ENCODE results near the gene TAF11L13. TPM values are rescaled to one million over a fixed set of nuclear protein-coding genes. Genes with fewer than 3 reads are reported as not detected.
"Not testable (repeated sequence)": the region's sequence is repeated elsewhere in the genome, so short reads cannot be mapped to it uniquely, and the experiment has no call there.

TAF11L13 gene
- total RNA-seq, result not detected in 2 replicates

DNA sequence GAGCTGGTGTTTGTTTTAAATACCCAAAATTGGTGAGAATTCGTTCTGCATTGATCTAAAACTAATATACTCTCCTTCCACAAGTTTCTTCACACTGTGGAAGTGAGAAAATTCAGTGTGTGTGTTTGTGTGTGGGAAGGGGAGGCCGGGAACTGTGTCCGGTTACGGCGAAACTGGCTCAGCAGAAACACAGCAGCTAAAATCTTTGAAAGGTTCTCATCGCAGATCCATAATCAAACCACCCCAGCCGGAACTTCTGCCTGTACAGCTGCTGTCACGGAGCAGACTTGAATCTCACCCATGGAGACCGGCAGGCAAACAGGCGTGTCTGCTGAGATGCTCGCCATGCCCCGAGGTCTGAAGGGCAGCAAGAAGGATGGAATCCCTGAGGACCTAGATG lies at the start of gene TAF11L13:
Gene TAF11L13, plus strand, starts transcription at position 301 of the 400 bp plus-strand sequence.
- DNase-seq (ENCODE audit: low read depth in 2 of 2), result not testable (repeated sequence)

GRCh38 chr5:17585658-17586057 lies 46.2 kb upstream of the TAF11L13 start, which contains the start of gene TAF11L7:
Gene TAF11L7, minus strand, starts transcription at chr5:17585758.
- not testable (repeated sequence) for DNase-seq (ENCODE audit: low read depth in 2 of 2)

- not testable (repeated sequence) for DNase-seq (ENCODE audit: low read depth in 2 of 2)
Measured at GRCh38 chr5:17590860-17591259, 41.0 kb upstream of the TAF11L13 start, which contains the start of gene TAF11L8. Gene TAF11L8, minus strand, starts transcription at chr5:17590960.

DNA sequence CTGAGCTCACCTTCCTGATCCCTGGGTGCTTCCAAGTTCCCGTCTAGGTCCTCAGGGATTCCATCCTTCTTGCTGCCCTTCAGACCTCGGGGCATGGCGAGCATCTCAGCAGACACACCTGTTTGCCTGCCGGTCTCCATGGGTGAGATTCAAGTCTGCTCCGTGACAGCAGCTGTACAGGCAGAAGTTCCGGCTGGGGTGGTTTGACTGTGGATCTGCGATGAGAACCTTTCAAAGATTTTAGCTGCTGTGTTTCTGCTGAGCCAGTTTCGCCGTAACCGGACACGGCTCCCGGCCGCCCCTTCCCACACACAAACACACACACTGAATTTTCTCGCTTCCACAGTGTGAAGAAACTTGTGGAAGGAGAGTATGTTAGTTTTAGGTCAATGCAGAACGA lies 37.6 kb upstream of the TAF11L13 start, which contains the start of gene TAF11L9:
Gene TAF11L9, minus strand, starts transcription at position 140 of the 400 bp plus-strand sequence.
- not testable (repeated sequence) for DNase-seq (ENCODE audit: low read depth in 2 of 2)

DNA sequence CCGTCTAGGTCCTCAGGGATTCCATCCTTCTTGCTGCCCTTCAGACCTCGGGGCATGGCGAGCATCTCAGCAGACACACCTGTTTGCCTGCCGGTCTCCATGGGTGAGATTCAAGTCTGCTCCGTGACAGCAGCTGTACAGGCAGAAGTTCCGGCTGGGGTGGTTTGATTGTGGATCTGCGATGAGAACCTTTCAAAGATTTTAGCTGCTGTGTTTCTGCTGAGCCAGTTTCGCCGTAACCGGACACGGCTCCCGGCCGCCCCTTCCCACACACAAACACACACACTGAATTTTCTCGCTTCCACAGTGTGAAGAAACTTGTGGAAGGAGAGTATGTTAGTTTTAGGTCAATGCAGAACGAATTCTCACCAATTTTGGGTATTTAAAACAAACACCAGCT lies 34.2 kb upstream of the TAF11L13 start, which contains the start of gene TAF11L10:
Gene TAF11L10, minus strand, starts transcription at position 101 of the 400 bp plus-strand sequence.
- not testable (repeated sequence) for DNase-seq (ENCODE audit: low read depth in 2 of 2)

DNA sequence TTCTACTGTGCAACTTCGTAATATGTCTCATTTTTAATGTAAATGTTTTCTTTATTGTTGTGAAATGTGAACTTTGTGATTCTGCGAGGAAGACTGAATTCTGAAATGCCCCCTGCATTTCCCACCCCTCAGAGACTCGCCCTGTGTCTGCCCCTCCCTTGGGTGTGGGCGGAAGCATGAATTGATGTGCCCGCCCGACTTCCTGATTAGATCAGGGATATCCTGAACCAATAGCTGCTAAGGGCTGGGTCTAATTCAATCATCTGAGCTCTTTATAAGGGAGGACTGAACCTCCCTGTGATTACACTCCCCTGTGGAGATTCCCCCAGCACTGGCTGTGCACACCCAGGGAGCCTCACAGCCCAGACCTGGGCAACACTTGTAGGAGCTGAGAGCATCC lies 28.0 kb upstream of the TAF11L13 start, which contains the start of gene TAF11L11:
Gene TAF11L11, plus strand, starts transcription at position 304 of the 400 bp plus-strand sequence.
- DNase-seq (ENCODE audit: low read depth in 2 of 2), result not testable (repeated sequence)

- no peak for DNase-seq (ENCODE audit: low read depth in 2 of 2)
Measured at GRCh38 chr5:17604951-17605350, 26.9 kb upstream of the TAF11L13 start.

- not testable (repeated sequence) for DNase-seq (ENCODE audit: low read depth in 2 of 2)
Measured at GRCh38 chr5:17607461-17607860, 24.4 kb upstream of the TAF11L13 start.

GRCh38 chr5:17610092-17610491 lies 21.8 kb upstream of the TAF11L13 start, which contains the start of gene TAF11L12:
Gene TAF11L12, plus strand, starts transcription at chr5:17610392.
- not testable (repeated sequence) for DNase-seq (ENCODE audit: low read depth in 2 of 2)

GRCh38 chr5:17614872-17615605 lies 16.8 kb upstream of the TAF11L13 start:
- DNase-seq (ENCODE audit: low read depth in 2 of 2), result no peak

- DNase-seq (ENCODE audit: low read depth in 2 of 2), result no peak
Measured at GRCh38 chr5:17619354-17619753, 12.5 kb upstream of the TAF11L13 start.

DNA sequence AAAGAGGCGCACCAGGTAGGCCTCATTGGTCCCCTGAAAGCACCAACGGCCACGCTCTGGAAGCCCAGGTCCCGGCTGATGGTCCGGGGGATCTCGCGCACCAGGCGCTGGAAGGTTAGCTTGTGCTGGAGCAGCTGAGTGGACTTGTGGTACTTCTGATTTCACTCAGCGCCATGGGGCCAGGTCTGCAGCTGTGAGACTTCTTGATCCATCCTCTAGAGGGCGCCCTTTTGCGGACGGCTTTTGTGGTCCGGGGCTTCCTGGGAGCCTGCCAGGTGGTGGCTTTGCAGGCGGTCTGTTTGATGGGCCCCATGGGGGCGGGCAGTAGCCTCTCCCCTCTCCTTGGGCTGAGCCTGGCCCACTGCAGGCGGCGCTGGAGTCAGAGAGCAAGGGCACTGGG lies 11.3 kb upstream of the TAF11L13 start:
- DNase-seq (ENCODE audit: low read depth in 2 of 2), result no peak

GRCh38 chr5:17625686-17626085 lies 6.2 kb upstream of the TAF11L13 start:
- no peak for DNase-seq (ENCODE audit: low read depth in 2 of 2)

DNA sequence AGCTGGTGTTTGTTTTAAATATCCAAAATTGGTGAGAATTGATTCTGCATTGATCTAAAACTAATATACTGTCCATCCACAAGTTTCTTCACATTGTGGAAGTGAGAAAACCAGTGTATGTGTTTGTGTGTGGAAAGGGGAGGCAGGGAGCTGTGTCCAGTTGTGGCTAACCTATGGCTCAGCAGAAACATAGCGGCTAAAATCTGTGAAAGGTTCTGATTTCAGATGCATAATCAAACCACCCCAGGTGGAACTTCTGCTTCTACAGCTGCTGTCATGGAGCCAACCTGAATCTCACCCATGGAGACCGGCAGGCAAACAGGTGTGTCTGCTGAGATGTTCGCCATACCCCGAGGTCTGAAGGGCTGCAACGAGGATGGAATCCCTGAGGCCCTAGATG lies 2.3 kb downstream of the TAF11L13 start, which contains the start of gene TAF11L14:
Gene TAF11L14, plus strand, starts transcription at position 301 of the 400 bp plus-strand sequence.
- no peak for DNase-seq (ENCODE audit: low read depth in 2 of 2)

DNA sequence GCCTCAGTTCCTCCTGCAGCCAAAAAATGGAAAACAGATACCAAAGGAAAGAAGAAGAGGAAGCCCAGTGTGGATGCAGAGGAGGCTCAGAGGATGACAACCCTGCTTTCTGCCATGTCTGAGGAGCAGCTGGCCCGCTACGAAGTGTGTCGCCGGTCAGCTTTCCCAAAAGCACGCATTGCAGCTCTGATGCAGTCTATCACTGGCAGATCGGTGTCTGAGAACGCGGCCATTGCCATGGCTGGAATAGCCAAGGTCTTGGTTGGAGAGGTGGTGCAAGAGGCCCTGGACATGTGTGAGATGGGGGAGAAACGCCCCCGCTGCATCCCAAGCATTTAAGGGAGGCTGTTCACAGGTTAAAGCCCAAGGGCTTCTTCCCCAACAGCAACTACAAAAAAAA lies 17.3 kb downstream of the TAF11L13 start:
- not testable (repeated sequence) for DNase-seq (ENCODE audit: low read depth in 2 of 2)

DNA sequence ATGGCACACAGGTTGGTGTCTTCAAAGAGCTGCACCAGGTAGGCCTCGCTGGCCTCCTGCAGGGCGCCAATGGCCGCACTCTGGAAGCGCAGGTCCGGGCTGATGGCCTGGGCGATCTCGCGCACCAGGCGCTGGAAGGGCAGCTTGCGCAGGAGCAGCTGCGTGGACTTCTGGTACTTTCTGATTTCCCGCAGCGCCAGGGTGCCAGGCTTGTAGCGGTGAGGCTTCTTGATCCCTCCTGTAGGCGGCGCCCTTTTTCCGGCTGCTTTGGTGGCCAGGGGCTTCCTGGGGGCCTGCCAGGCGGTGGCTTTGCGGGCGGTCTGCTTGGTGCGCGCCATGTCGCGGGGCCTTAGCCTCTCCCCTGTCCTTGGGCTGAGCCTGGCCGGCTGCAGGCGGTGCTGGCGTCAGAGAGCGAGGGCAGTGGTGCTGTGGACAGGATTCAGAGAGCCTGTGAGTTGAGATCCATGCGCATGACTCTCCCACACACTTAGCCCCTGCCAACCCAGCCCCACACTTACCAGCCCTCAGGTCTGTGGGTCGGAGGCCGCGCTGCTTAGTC lies 23.4 kb downstream of the TAF11L13 start:
- DNase-seq (ENCODE audit: low read depth in 2 of 2), result not testable (repeated sequence)

GRCh38 chr5:17655921-17656320 lies 24.0 kb downstream of the TAF11L13 start:
- DNase-seq (ENCODE audit: low read depth in 2 of 2), result no peak

DNA sequence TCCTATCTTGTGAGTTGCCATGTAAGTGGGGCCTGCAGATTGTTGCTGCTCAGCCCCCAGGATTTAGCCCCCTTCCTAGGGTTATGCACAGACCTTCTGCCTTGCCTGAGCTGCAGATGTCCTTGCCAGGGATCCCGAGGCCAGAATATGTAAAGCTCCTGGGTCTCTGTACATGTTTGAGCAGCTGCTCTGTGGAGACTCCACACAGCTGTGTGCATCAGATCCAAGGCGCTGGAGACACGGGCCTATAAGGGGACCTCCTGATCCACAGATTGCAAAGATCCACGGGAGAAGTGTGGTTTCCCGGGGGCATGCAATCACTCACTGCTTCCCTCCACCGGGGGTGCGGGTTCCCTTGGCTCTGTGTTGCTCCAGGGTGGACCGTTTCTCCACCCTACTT lies 31.3 kb downstream of the TAF11L13 start:
- DNase-seq (ENCODE audit: low read depth in 2 of 2), result no peak

DNA sequence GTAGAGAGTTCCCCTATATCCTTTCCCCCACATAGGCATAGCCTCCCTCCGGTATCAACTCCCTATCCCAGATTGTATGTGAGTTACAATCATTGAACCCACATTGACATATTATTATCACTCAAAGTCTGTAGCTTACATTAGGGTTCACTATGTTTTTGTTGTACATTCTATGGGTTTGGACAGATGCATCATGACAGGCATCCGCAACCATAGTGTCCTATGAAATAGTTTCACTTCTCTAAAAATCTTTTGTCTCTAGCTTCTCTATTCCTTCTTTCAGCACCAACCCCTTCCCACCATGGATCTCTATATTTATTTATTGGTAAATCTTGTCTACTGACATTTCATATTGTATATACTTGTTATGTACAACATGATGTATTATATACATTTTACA lies 33.9 kb downstream of the TAF11L13 start:
- DNase-seq (ENCODE audit: low read depth in 2 of 2), result no peak

DNA sequence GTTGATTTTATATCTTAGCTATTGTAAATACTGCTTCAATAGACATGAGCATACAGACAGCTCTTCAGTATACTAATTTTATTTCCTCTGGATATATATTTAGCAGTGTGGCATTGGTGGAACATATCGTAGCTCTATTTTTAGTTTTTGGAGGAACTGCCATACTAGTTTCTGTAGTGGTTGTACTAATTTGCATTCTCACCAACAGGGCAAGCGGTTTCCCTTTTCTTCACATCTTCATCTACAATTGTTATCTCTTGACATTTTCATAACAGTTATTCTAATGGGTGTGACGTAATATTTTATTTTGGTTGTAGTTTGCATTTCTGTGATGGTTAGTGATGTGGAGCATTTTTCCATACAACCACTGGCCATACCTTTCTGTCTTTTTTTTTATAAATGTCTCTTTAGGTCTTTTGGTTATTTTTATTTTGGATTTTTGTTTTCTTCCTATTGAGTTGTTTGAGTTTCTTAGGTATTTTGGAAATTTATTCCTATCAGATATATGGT lies 34.9 kb downstream of the TAF11L13 start:
- no peak for DNase-seq (ENCODE audit: low read depth in 2 of 2)

GRCh38 chr5:17670353-17670752 lies 38.5 kb downstream of the TAF11L13 start:
- DNase-seq (ENCODE audit: low read depth in 2 of 2), result no peak

GRCh38 chr5:17678751-17679324 lies 47.0 kb downstream of the TAF11L13 start:
- DNase-seq (ENCODE audit: low read depth in 2 of 2), result no peak

All from dermis microvascular lymphatic vessel endothelial cell (primary cell).